ENCODE data around the gene ARL5B.

DNA sequence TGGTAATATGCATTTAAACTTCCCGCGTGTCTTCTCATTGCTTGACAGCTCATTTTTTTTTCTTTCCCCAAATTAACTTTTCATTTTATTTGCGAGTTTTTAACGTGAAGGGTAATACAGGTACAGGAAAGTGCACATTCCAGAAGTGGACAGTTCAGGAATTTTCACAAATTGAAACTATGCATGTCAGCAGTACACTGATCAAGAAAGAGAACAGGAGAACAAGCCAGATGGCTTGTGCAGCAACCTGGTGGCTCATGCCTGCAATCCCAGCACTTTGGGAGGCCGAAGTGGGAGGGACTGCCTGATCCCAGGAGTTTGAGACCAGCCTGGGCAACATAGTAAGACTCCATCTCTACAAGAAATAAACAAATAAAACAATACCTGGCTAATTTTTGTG is 28.5 kb downstream of the ARL5B start:
- TF ChIP-seq, protein P1, sequence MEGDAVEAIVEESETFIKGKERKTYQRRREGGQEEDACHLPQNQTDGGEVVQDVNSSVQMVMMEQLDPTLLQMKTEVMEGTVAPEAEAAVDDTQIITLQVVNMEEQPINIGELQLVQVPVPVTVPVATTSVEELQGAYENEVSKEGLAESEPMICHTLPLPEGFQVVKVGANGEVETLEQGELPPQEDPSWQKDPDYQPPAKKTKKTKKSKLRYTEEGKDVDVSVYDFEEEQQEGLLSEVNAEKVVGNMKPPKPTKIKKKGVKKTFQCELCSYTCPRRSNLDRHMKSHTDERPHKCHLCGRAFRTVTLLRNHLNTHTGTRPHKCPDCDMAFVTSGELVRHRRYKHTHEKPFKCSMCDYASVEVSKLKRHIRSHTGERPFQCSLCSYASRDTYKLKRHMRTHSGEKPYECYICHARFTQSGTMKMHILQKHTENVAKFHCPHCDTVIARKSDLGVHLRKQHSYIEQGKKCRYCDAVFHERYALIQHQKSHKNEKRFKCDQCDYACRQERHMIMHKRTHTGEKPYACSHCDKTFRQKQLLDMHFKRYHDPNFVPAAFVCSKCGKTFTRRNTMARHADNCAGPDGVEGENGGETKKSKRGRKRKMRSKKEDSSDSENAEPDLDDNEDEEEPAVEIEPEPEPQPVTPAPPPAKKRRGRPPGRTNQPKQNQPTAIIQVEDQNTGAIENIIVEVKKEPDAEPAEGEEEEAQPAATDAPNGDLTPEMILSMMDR (IDR thresholded peaks at IDR 0.05), result no peak
- TF ChIP-seq POLR2A (IDR thresholded peaks at IDR 0.05), result no peak
